ENCODE data around the gene IFNA14.

GRCh38 chr9:21234153-21234687, 5.6 kb downstream of the IFNA14 start:
- TF ChIP-seq POLR2A (IDR thresholded peaks at IDR 0.05), result no peak
- TF ChIP-seq CTCF (IDR thresholded peaks at IDR 0.05), result no peak
- no peak for TF ChIP-seq EP300 (IDR thresholded peaks at IDR 0.05)
